ENCODE data around the gene ACBD4.

The ACBD4 gene

DNA sequence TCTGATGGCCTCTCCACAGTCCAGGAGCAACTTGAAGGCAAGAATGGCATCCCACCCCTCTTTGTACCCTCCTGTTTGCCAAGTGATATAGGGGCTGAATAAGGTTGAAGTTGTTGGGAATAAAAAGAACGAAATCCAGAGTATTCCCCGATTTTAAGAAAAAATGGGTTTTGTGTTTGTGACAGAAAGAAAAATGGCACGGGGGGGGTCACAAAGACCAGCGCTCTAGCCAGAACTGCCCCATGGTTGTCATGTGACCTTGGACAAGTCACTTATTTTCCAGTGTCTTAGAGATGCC is 11.1 kb downstream of the ACBD4 start:
- Histone ChIP-seq H3K79me1 (ENCODE audit: low read depth, low read length) (peaks cover 6% of the 10 kb centered on the region), H3K36me3 (replicated peaks in 1 of 2; ENCODE audit: control insufficient read depth in 2 of 2, insufficient read depth in 2 of 2, low read length in 2 of 2) (peaks cover 0 to 4% of the 10 kb centered on the region in 2 donors), H3K23ac (ENCODE audit: low read depth, low read length, poor library complexity) (no peak overlapping the region), H3K4me3 (ENCODE audit: low read length in 2 of 2) (peak overlapping the region; percentile 72 to 76), H3K4me1 (ENCODE audit: control insufficient read depth in 2 of 2, insufficient read depth in 1 of 2, low read depth in 1 of 2, low read length in 2 of 2) (peaks cover 14 to 17% of the 10 kb centered on the region in 2 donors), H3K4ac (ENCODE audit: low read length) (no peak overlapping the region), H3K9ac (ENCODE audit: low read depth, low read length, poor library complexity) (no peak overlapping the region), H2BK15ac (ENCODE audit: low read length) (no peak overlapping the region), H2AFZ (ENCODE audit: low read length) (no peak overlapping the region), H2BK12ac (ENCODE audit: low read length) (no peak overlapping the region), H2BK120ac (ENCODE audit: low read depth, low read length) (no peak overlapping the region), H3K9me3 (replicated peaks in 1 of 2; ENCODE audit: control insufficient read depth in 2 of 2, insufficient read depth in 1 of 2, low read depth in 1 of 2, low read length in 2 of 2) (no peaks in the 10 kb centered on the region), H3K4me2 (ENCODE audit: insufficient read depth, low read length, poor library complexity, severe bottlenecking) (no peak overlapping the region), H3K18ac (ENCODE audit: low read length) (no peak overlapping the region), H4K8ac (ENCODE audit: low read depth, low read length) (no peak overlapping the region), H3K27ac (replicated peaks; ENCODE audit: low read length) (no peak overlapping the region), H4K91ac (ENCODE audit: low read depth, low read length, poor library complexity) (no peak overlapping the region), H2AK5ac (ENCODE audit: low read depth, low read length) (peak overlapping the region; percentile 15), H3K27me3 (ENCODE audit: control insufficient read depth in 3 of 3, insufficient read depth in 3 of 3, low read depth in 1 of 3, low read length in 3 of 3) (no peaks in the 10 kb centered on the region), H2BK5ac (ENCODE audit: low read length) (no peak overlapping the region), H3K14ac (ENCODE audit: low read length) (no peak overlapping the region)
- no CpG with 5 or more reads among the region's 4 CpGs for WGBS, 2 donors (ENCODE audit: extremely low coverage in 2 of 2, insufficient read length in 2 of 2, insufficient replicate concordance in 1 of 2)
- DNase-seq (ENCODE audit: low spot score), result no peak

GRCh38 chr17:45146890-45147580 is 11.5 kb downstream of the ACBD4 start:
- peak; percentile 80 for DNase-seq (ENCODE audit: low spot score)
- no CpG with 5 or more reads among the region's 29 CpGs for WGBS, 2 donors (ENCODE audit: extremely low coverage in 2 of 2, insufficient read length in 2 of 2, insufficient replicate concordance in 1 of 2)

DNA sequence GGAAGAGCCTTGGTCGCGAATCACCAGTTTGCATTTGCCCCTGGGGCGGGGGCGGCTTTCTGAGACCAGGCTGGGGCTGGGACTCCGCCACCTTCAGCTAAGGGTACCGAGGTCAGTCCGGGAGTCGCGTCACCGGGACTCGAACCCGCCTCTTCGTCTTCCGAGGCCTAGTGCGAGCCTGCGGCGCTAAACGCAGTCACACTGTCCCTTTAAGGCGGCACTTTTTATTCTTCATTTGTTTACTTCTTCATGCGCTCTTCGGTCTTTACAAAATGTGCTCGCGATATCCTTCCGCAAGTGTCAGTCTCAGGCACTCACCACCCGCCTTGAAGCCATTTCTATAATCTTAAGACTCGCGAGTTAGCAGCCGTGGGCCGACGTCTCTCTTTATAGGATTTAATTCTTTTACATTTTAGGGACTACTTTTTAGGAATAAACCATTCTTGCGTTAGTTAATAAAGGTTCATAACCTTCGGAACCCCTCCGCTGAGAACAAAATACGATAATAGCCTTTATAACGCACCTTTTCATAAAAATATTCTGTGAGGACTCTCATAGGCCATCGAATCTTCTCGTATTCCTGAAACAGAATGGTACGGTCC is 12.2 kb downstream of the ACBD4 start:
- H3K18ac ChIP-seq (ENCODE audit: low read length), result peak overlapping the region; percentile 98
- no peak overlapping the region for H2BK12ac ChIP-seq (ENCODE audit: low read length)
- peak overlapping the region; percentile 72 to 80 for H3K4me3 ChIP-seq (ENCODE audit: low read length in 2 of 2)
- no peak overlapping the region for H2BK15ac ChIP-seq (ENCODE audit: low read length)
- no peak overlapping the region for H2BK5ac ChIP-seq (ENCODE audit: low read length)
- no peak overlapping the region for H3K4ac ChIP-seq (ENCODE audit: low read length)
- H4K91ac ChIP-seq (ENCODE audit: low read depth, low read length, poor library complexity), result no peak overlapping the region
- H3K4me1 ChIP-seq (ENCODE audit: control insufficient read depth in 2 of 2, insufficient read depth in 1 of 2, low read depth in 1 of 2, low read length in 2 of 2), result peaks cover 14 to 19% of the 10 kb centered on the region in 2 donors
- H3K23ac ChIP-seq (ENCODE audit: low read depth, low read length, poor library complexity), result peak overlapping the region; percentile 81
- H3K14ac ChIP-seq (ENCODE audit: low read length), result no peak overlapping the region
- H3K27me3 ChIP-seq (ENCODE audit: control insufficient read depth in 3 of 3, insufficient read depth in 3 of 3, low read depth in 1 of 3, low read length in 3 of 3), result no peaks in the 10 kb centered on the region
- peaks cover 0 to 4% of the 10 kb centered on the region in 2 donors for H3K36me3 ChIP-seq (replicated peaks in 1 of 2; ENCODE audit: control insufficient read depth in 2 of 2, insufficient read depth in 2 of 2, low read length in 2 of 2)
- peak overlapping the region; percentile 86 for H3K9ac ChIP-seq (ENCODE audit: low read depth, low read length, poor library complexity)
- H3K27ac ChIP-seq (replicated peaks; ENCODE audit: low read length), result peak overlapping the region; percentile 96
- peak overlapping the region; percentile 59 for H3K4me2 ChIP-seq (ENCODE audit: insufficient read depth, low read length, poor library complexity, severe bottlenecking)
- H3K9me3 ChIP-seq (replicated peaks in 1 of 2; ENCODE audit: control insufficient read depth in 2 of 2, insufficient read depth in 1 of 2, low read depth in 1 of 2, low read length in 2 of 2), result no peaks in the 10 kb centered on the region
- H2AFZ ChIP-seq (ENCODE audit: low read length), result peak overlapping the region; percentile 84
- peak; percentile 91 for DNase-seq (ENCODE audit: low spot score)
- WGBS, 2 donors (ENCODE audit: extremely low coverage in 2 of 2, insufficient read length in 2 of 2, insufficient replicate concordance in 1 of 2), result no CpG with 5 or more reads among the region's 38 CpGs
- H4K8ac ChIP-seq (ENCODE audit: low read depth, low read length), result no peak overlapping the region
- no peak overlapping the region for H2AK5ac ChIP-seq (ENCODE audit: low read depth, low read length)
- H2BK120ac ChIP-seq (ENCODE audit: low read depth, low read length), result no peak overlapping the region
- H3K79me1 ChIP-seq (ENCODE audit: low read depth, low read length), result peaks cover 6% of the 10 kb centered on the region

More at GRCh38 chr17:45146890-45147580, 11.5 kb downstream of the ACBD4 start:
- H4K91ac ChIP-seq (ENCODE audit: low read depth, low read length, poor library complexity), result peak overlapping the region; percentile 73
- H3K4me3 ChIP-seq (ENCODE audit: low read length in 2 of 2), result peak overlapping the region; percentile 72 to 80
- H3K9me3 ChIP-seq (replicated peaks in 1 of 2; ENCODE audit: control insufficient read depth in 2 of 2, insufficient read depth in 1 of 2, low read depth in 1 of 2, low read length in 2 of 2), result no peaks in the 10 kb centered on the region
- peaks cover 6% of the 10 kb centered on the region for H3K79me1 ChIP-seq (ENCODE audit: low read depth, low read length)
- H3K9ac ChIP-seq (ENCODE audit: low read depth, low read length, poor library complexity), result peak overlapping the region; percentile 75
- H3K4ac ChIP-seq (ENCODE audit: low read length), result no peak overlapping the region
- H3K4me2 ChIP-seq (ENCODE audit: insufficient read depth, low read length, poor library complexity, severe bottlenecking), result peak overlapping the region; percentile 82
- no peaks in the 10 kb centered on the region for H3K27me3 ChIP-seq (ENCODE audit: control insufficient read depth in 3 of 3, insufficient read depth in 3 of 3, low read depth in 1 of 3, low read length in 3 of 3)
- no peak overlapping the region for H2BK15ac ChIP-seq (ENCODE audit: low read length)
- H3K14ac ChIP-seq (ENCODE audit: low read length), result peak overlapping the region; percentile 9
- H2BK12ac ChIP-seq (ENCODE audit: low read length), result no peak overlapping the region
- H3K27ac ChIP-seq (replicated peaks; ENCODE audit: low read length), result peak overlapping the region; percentile 96
- no peak overlapping the region for H4K8ac ChIP-seq (ENCODE audit: low read depth, low read length)
- peaks cover 0 to 4% of the 10 kb centered on the region in 2 donors for H3K36me3 ChIP-seq (replicated peaks in 1 of 2; ENCODE audit: control insufficient read depth in 2 of 2, insufficient read depth in 2 of 2, low read length in 2 of 2)
- peak overlapping the region; percentile 81 for H3K23ac ChIP-seq (ENCODE audit: low read depth, low read length, poor library complexity)
- peak overlapping the region; percentile 98 for H3K18ac ChIP-seq (ENCODE audit: low read length)
- H2BK5ac ChIP-seq (ENCODE audit: low read length), result no peak overlapping the region
- H2BK120ac ChIP-seq (ENCODE audit: low read depth, low read length), result no peak overlapping the region
- H2AFZ ChIP-seq (ENCODE audit: low read length), result peak overlapping the region; percentile 84
- peak overlapping the region; percentile 57 for H2AK5ac ChIP-seq (ENCODE audit: low read depth, low read length)
- H3K4me1 ChIP-seq (ENCODE audit: control insufficient read depth in 2 of 2, insufficient read depth in 1 of 2, low read depth in 1 of 2, low read length in 2 of 2), result peaks cover 14 to 19% of the 10 kb centered on the region in 2 donors
